GM12878 (cell line): Measurements from ENCODE around the gene SGSM2.

ENCODE experiments used
- EZH2 ChIP-seq: IDR thresholded peaks from 2 replicates; pipeline ENCODE4 v1.6.1; 2012; ENCODE audit warnings: low read depth, mild to moderate bottlenecking, control low read depth, inconsistent platforms, low read length, borderline replicate concordance; ENCODE audit not compliant: control insufficient read depth
- POLR2A ChIP-seq: IDR thresholded peaks from 2 replicates; pipeline ENCODE4 v1.6.1; 2011; ENCODE audit warnings: low read depth, mild to moderate bottlenecking, low read length
- POLR2AphosphoS2 ChIP-seq: IDR thresholded peaks from 2 replicates; pipeline ENCODE4 v1.6.1; 2011; ENCODE audit warnings: low read depth, mild to moderate bottlenecking, low read length, improper control_type of control experiment, moderate library complexity
- TF ChIP-seq, protein P1 (sequence below): IDR thresholded peaks from 2 replicates; pipeline ENCODE4 v1.6.1; 2011; ENCODE audit warnings: borderline replicate concordance, low read depth, mild to moderate bottlenecking, moderate library complexity, mixed read lengths, low read length; ENCODE audit not compliant: insufficient read depth; ENCODE audit errors: extremely low read length

DNA sequence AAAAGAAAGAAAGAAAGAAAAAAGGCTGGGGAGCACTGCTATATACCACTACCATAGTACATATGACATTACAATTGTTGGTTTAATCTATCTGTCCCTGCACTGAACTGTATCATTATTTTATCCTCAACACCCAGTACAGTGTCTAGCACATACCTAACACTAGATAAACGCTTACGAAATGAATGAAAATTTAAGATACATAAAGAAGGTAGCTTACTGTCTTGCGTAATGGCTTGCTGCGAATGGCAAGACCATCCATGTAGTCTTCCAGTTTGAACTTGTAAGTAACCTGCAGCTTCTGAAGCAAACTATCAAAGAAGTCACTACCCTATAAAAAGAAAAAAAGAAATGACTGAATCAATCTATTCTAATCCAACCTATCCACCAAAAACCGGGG lies 40.3 kb upstream of the SGSM2 start:
- TF ChIP-seq EZH2 (no peak), POLR2A (no peak), POLR2AphosphoS2 (no peak)
- TF ChIP-seq, protein P1, sequence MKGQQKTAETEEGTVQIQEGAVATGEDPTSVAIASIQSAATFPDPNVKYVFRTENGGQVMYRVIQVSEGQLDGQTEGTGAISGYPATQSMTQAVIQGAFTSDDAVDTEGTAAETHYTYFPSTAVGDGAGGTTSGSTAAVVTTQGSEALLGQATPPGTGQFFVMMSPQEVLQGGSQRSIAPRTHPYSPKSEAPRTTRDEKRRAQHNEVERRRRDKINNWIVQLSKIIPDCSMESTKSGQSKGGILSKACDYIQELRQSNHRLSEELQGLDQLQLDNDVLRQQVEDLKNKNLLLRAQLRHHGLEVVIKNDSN, result no peak
